PC-3 (cell line): ENCODE measurements around the gene CSNK1D. TPM values are rescaled to one million over a fixed set of nuclear protein-coding genes. Genes with fewer than 3 reads are reported as not detected.

ENCODE experiments used
- ATAC-seq: fragments of 200-7000 bp; cut with Tn5 transposase; 2 replicates; pipeline ENCODE4 v1.9.1; 2020; ENCODE audit warnings: mild to moderate bottlenecking, moderate library complexity
- BruUV-seq: library from RNA; stranded (reverse); fragments of 400-500 nt; replicated peaks from 2 replicates; lab custom pipeline; 2021; lab: Mats Ljungman, UMichigan
- CTCF ChIA-PET: fragments of 300-600 bp; sonication (Branson Sonifier 250); formaldehyde crosslinking; loops from one replicate; lab custom pipeline; 2022; ENCODE audit warnings: antibody characterized with exemption; lab: Charles Lee
- POLR2A ChIA-PET: fragments of 300-600 bp; sonication (Branson Sonifier 250); formaldehyde crosslinking; loops from one replicate; lab custom pipeline; 2022; ENCODE audit warnings: antibody characterized with exemption; ENCODE audit not compliant: unreplicated experiment; lab: Charles Lee
- DNase-seq: peaks from one replicate; pipeline ENCODE4 v3.0.0-alpha.2; 2015
- H2AFZ ChIP-seq: fragments of 300-600 bp; sonication (generic); 2 replicates; pipeline ENCODE4 v1.6.0; 2016; ENCODE audit warnings: antibody characterized with exemption, low read length
- H3F3A ChIP-seq: fragments of 300-600 bp; sonication (generic); one replicate; pipeline ENCODE4 v1.6.0; 2017; ENCODE audit warnings: antibody characterized with exemption, low read length, control low read depth, mild to moderate bottlenecking; ENCODE audit not compliant: unreplicated experiment
- H3K27ac ChIP-seq: fragments of 300-600 bp; sonication (generic); 2 replicates; pipeline ENCODE4 v1.5.1; 2016; ENCODE audit warnings: mild to moderate bottlenecking, low read length
- H3K27me3 ChIP-seq: fragments of 300-600 bp; sonication (generic); 2 replicates; pipeline ENCODE4 v1.6.1; 2016; ENCODE audit warnings: low read length, mixed read lengths
- H3K36me3 ChIP-seq: fragments of 300-600 bp; sonication (generic); 2 replicates; pipeline ENCODE4 v1.6.1; 2016; ENCODE audit warnings: low read depth, mixed run types, low read length, mixed read lengths
- H3K4me1 ChIP-seq: fragments of 300-600 bp; sonication (generic); 2 replicates; pipeline ENCODE4 v1.5.1; 2016; ENCODE audit warnings: low read length; ENCODE audit not compliant: insufficient read depth
- H3K4me2 ChIP-seq: fragments of 300-600 bp; sonication (generic); 2 replicates; pipeline ENCODE4 v1.6.0; 2016; ENCODE audit warnings: low read length
- H3K4me3 ChIP-seq: fragments of 300-600 bp; sonication (generic); 2 replicates; pipeline ENCODE4 v1.5.1; 2016; ENCODE audit warnings: mild to moderate bottlenecking, low read length, mixed read lengths
- H3K79me2 ChIP-seq: fragments of 300-600 bp; sonication (generic); 2 replicates; pipeline ENCODE4 v1.6.1; 2017; ENCODE audit warnings: low read length, mixed read lengths
- H3K9ac ChIP-seq: fragments of 300-600 bp; sonication (generic); 2 replicates; pipeline ENCODE4 v1.6.0; 2016; ENCODE audit warnings: mild to moderate bottlenecking, low read length
- H3K9me2 ChIP-seq: fragments of 300-600 bp; sonication (generic); replicated peaks from 2 replicates; pipeline ENCODE4 v1.6.1; 2016; ENCODE audit warnings: mixed run types, low read length, mixed read lengths
- H3K9me3 ChIP-seq: fragments of 300-600 bp; sonication (generic); 2 replicates; pipeline ENCODE4 v1.6.1; 2016; ENCODE audit warnings: low read length, mixed read lengths
- H4K20me1 ChIP-seq: fragments of 300-600 bp; sonication (generic); 2 replicates; pipeline ENCODE4 v1.6.1; 2016; ENCODE audit warnings: low read length, mixed read lengths
- EZH2 ChIP-seq: fragments of 300-600 bp; sonication (generic); IDR thresholded peaks from one replicate; pipeline ENCODE4 v1.6.1; 2017; ENCODE audit warnings: antibody characterized with exemption, mild to moderate bottlenecking, low read length; ENCODE audit not compliant: unreplicated experiment
- EZH2phosphoT487 ChIP-seq: fragments of 300-600 bp; sonication (generic); IDR thresholded peaks from 2 replicates; pipeline ENCODE4 v1.6.1; 2018; ENCODE audit warnings: mild to moderate bottlenecking, antibody characterized with exemption, low read length, borderline replicate concordance
- intact Hi-C: fragments of 100-400 bp; cut with micrococcal nuclease; formaldehyde crosslinking; loops from 2 replicates; pipeline ENCODE4 v1.9.0; 2023
- total RNA-seq: library from RNA; depleted of rRNA; stranded (reverse); fragments of >200 nt; gene quantifications from 2 replicates; pipeline ENCODE4 v1.2.3, GENCODE V29; 2014
- TF ChIP-seq, protein P1 (sequence below): fragments of 300-600 bp; sonication (generic); conservative IDR thresholded peaks from 2 replicates; pipeline ENCODE4 v1.5.1; 2017; ENCODE audit warnings: antibody characterized with exemption, low read depth, mild to moderate bottlenecking, low read length

The CSNK1D gene
- total RNA-seq, 1 experiment from 2014 or later, result 58.6 TPM

GRCh38 chr17:82195675-82196672 lies 77.5 kb downstream of the CSNK1D start:
- H2AFZ ChIP-seq, result no peak overlapping the region
- H3K9me3 ChIP-seq, result no peaks in the 10 kb centered on the region
- peaks cover 15% of the 10 kb centered on the region; the same call in 1 of the 2 replicates for H3K36me3 ChIP-seq
- no peak overlapping the region for H3K4me3 ChIP-seq
- H3K9me2 ChIP-seq, result no peaks in the 10 kb centered on the region
- H3F3A ChIP-seq, result no peaks in the 10 kb centered on the region
- H3K4me1 ChIP-seq, result no peaks in the 10 kb centered on the region
- ChIA-PET POLR2A (no interaction called here), CTCF (no interaction called here)
- intact Hi-C loops, result no loop called here
- no peaks in the 10 kb centered on the region for H3K27me3 ChIP-seq
- H3K4me2 ChIP-seq, result no peak overlapping the region
- no peak overlapping the region for H3K27ac ChIP-seq
- no peak overlapping the region for H3K9ac ChIP-seq
- no peak for DNase-seq
- no peaks in the 10 kb centered on the region for H3K79me2 ChIP-seq
- TF ChIP-seq, protein P1, sequence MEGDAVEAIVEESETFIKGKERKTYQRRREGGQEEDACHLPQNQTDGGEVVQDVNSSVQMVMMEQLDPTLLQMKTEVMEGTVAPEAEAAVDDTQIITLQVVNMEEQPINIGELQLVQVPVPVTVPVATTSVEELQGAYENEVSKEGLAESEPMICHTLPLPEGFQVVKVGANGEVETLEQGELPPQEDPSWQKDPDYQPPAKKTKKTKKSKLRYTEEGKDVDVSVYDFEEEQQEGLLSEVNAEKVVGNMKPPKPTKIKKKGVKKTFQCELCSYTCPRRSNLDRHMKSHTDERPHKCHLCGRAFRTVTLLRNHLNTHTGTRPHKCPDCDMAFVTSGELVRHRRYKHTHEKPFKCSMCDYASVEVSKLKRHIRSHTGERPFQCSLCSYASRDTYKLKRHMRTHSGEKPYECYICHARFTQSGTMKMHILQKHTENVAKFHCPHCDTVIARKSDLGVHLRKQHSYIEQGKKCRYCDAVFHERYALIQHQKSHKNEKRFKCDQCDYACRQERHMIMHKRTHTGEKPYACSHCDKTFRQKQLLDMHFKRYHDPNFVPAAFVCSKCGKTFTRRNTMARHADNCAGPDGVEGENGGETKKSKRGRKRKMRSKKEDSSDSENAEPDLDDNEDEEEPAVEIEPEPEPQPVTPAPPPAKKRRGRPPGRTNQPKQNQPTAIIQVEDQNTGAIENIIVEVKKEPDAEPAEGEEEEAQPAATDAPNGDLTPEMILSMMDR, result no peak
- TF ChIP-seq EZH2 (no peak), EZH2phosphoT487 (no peak)
- ATAC-seq, result no peak
- H4K20me1 ChIP-seq, result no peaks in the 10 kb centered on the region
- BruUV-seq, result no TSS peak

DNA sequence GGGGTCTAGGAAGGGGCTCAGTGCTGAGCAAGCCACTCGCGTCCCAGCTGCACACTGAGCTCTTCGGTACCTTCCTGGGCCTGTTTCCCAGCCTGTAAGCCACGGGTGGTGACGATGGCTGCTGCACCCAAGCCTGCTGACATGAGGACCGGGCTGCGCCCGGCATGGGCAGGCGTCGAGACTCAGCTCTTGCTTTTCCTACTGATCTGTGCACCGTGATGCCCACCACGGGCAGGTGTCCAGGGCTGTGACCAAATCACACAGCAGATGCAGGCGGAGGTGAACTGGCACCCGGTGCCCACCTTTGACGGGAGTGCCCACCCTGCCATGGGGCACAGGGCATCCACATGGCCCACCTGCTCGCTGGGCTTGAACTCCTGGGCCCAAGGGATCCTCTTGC lies 78.7 kb downstream of the CSNK1D start:
- Histone ChIP-seq H3K36me3 (peaks cover 15% of the 10 kb centered on the region; the same call in 1 of the 2 replicates), H3K9me3 (no peaks in the 10 kb centered on the region), H2AFZ (no peak overlapping the region), H3K4me1 (no peaks in the 10 kb centered on the region), H3K27ac (no peak overlapping the region), H3K9ac (no peak overlapping the region), H3F3A (no peaks in the 10 kb centered on the region), H3K4me3 (no peak overlapping the region), H4K20me1 (no peaks in the 10 kb centered on the region), H3K9me2 (no peaks in the 10 kb centered on the region), H3K27me3 (no peaks in the 10 kb centered on the region), H3K4me2 (no peak overlapping the region), H3K79me2 (no peaks in the 10 kb centered on the region)
- TF ChIP-seq EZH2, result no peak
- TF ChIP-seq, protein P1, result no peak
- TF ChIP-seq EZH2phosphoT487, result no peak
- no TSS peak for BruUV-seq
- ChIA-PET CTCF (interaction anchor here (0.6 kb wide), 1 partner anchor 97 kb away, joined by 4 read pairs; the partner anchor contains the start of gene FASN), POLR2A (no interaction called here)
- ATAC-seq (no peak), DNase-seq (no peak)
- intact Hi-C loops, result no loop called here
